ENCODE data around the gene OGFR. TPM values are rescaled to one million over a fixed set of nuclear protein-coding genes. Genes with fewer than 3 reads are reported as not detected.

The OGFR gene
- total RNA-seq, 2 experiments from 2014 or later = 71.1 to 73.4 TPM

GRCh38 chr20:62799873-62800272 is 4.8 kb upstream of the OGFR start:
- Mint-ChIP-seq H3K4me1 (peaks cover 28% of the 10 kb centered on the region), H3K27ac (no peak overlapping the region), H3K27me3 (no peaks in the 10 kb centered on the region), H3K4me3 (no peak overlapping the region), H3K36me3 (ENCODE audit: low read depth) (peaks cover 35% of the 10 kb centered on the region), H3K9me3 (no peaks in the 10 kb centered on the region)
- POLR2A ChIA-PET = no interaction called here
- DNase-seq = no peak
- CTCF ChIA-PET = no interaction called here

- ChIA-PET POLR2A (no interaction called here), CTCF (no interaction called here)
- H3K4me3 Mint-ChIP-seq = no peak overlapping the region
- peaks cover 35% of the 10 kb centered on the region for H3K36me3 Mint-ChIP-seq (ENCODE audit: low read depth)
- H3K27me3 Mint-ChIP-seq = no peaks in the 10 kb centered on the region
- H3K9me3 Mint-ChIP-seq = no peaks in the 10 kb centered on the region
- peaks cover 30% of the 10 kb centered on the region for H3K4me1 Mint-ChIP-seq
- no peak for DNase-seq
- no peak overlapping the region for H3K27ac Mint-ChIP-seq
These were observed 4.0 kb upstream of the OGFR start for GRCh38 chr20:62800314-62801259.

- H3K4me3 Mint-ChIP-seq = no peak overlapping the region
- peaks cover 34% of the 10 kb centered on the region for H3K4me1 Mint-ChIP-seq
- no peak for DNase-seq
- no peak overlapping the region for H3K27ac Mint-ChIP-seq
- POLR2A ChIA-PET = no interaction called here
- no peaks in the 10 kb centered on the region for H3K9me3 Mint-ChIP-seq
- H3K36me3 Mint-ChIP-seq (ENCODE audit: low read depth) = peaks cover 41% of the 10 kb centered on the region
- H3K27me3 Mint-ChIP-seq = no peaks in the 10 kb centered on the region
- CTCF ChIA-PET = interaction anchor here (0.6 kb wide), 1 partner anchor 218 kb away, joined by 3 read pairs; no protein-coding TSS in a partner anchor
These were observed 3.2 kb upstream of the OGFR start for GRCh38 chr20:62801284-62802010.

- POLR2A ChIA-PET = no interaction called here
- CTCF ChIA-PET = no interaction called here
- no peaks in the 10 kb centered on the region for H3K27me3 Mint-ChIP-seq
- peaks cover 46% of the 10 kb centered on the region for H3K36me3 Mint-ChIP-seq (ENCODE audit: low read depth)
- H3K4me3 Mint-ChIP-seq = no peak overlapping the region
- peaks cover 37% of the 10 kb centered on the region for H3K4me1 Mint-ChIP-seq
- H3K9me3 Mint-ChIP-seq = no peaks in the 10 kb centered on the region
- DNase-seq = no peak
- H3K27ac Mint-ChIP-seq = no peak overlapping the region
These were observed 2.5 kb upstream of the OGFR start for GRCh38 chr20:62802026-62802712.

- peak overlapping the region; percentile 82 for H3K4me3 Mint-ChIP-seq
- no peaks in the 10 kb centered on the region for H3K9me3 Mint-ChIP-seq
- peaks cover 32% of the 10 kb centered on the region for H3K4me1 Mint-ChIP-seq
- peak; percentile 25 for DNase-seq
- peaks cover 42% of the 10 kb centered on the region for H3K36me3 Mint-ChIP-seq (ENCODE audit: low read depth)
- ChIA-PET POLR2A (interaction anchor here (1.2 to 3.9 kb wide), 5 partner anchors 9 to 162 kb away, joined by 4 to 33 read pairs (median 7); partner anchors contain the start of genes MRGBP and SLCO4A1), CTCF (interaction anchor here (0.8 to 1.7 kb wide), 3 partner anchors 8 to 12 kb away, joined by 3 to 6 read pairs (median 3); partner anchors contain the start of gene MRGBP)
- H3K27ac Mint-ChIP-seq = peak overlapping the region; percentile 88
- H3K27me3 Mint-ChIP-seq = no peaks in the 10 kb centered on the region
These were observed 511 bp upstream of the OGFR start for GRCh38 chr20:62804021-62804626.

GRCh38 chr20:62805155-62805710 is 598 bp downstream of the OGFR start:
- H3K9me3 Mint-ChIP-seq = no peaks in the 10 kb centered on the region
- H3K4me1 Mint-ChIP-seq = peaks cover 30% of the 10 kb centered on the region
- ChIA-PET CTCF (interaction anchor here (0.8 to 1.6 kb wide), 3 partner anchors 9 to 13 kb away, joined by 3 read pairs; partner anchors contain the start of gene MRGBP), POLR2A (interaction anchor here (1.2 to 3.9 kb wide), 5 partner anchors 9 to 163 kb away, joined by 4 to 33 read pairs (median 7); partner anchors contain the start of genes MRGBP and SLCO4A1)
- DNase-seq = peak; percentile 29
- peak overlapping the region; percentile 54 for H3K27ac Mint-ChIP-seq
- H3K36me3 Mint-ChIP-seq (ENCODE audit: low read depth) = peaks cover 37% of the 10 kb centered on the region
- H3K4me3 Mint-ChIP-seq = peak overlapping the region; percentile 82
- no peaks in the 10 kb centered on the region for H3K27me3 Mint-ChIP-seq

- ChIA-PET CTCF (interaction anchor here (0.9 kb wide), 1 partner anchor 12 kb away, joined by 3 read pairs; no protein-coding TSS in a partner anchor), POLR2A (interaction anchor here (1.2 to 3.9 kb wide), 5 partner anchors 9 to 163 kb away, joined by 3 to 33 read pairs (median 7); partner anchors contain the start of genes MRGBP and SLCO4A1)
- peaks cover 36% of the 10 kb centered on the region for H3K36me3 Mint-ChIP-seq (ENCODE audit: low read depth)
- DNase-seq = no peak
- H3K27ac Mint-ChIP-seq = peak overlapping the region; percentile 54
- H3K9me3 Mint-ChIP-seq = no peaks in the 10 kb centered on the region
- peaks cover 30% of the 10 kb centered on the region for H3K4me1 Mint-ChIP-seq
- peak overlapping the region; percentile 82 for H3K4me3 Mint-ChIP-seq
- H3K27me3 Mint-ChIP-seq = no peaks in the 10 kb centered on the region
These were observed 1.2 kb downstream of the OGFR start for GRCh38 chr20:62805711-62806382.

GRCh38 chr20:62806383-62807050 is 1.9 kb downstream of the OGFR start:
- H3K27me3 Mint-ChIP-seq = no peaks in the 10 kb centered on the region
- peak overlapping the region; percentile 54 for H3K27ac Mint-ChIP-seq
- no peaks in the 10 kb centered on the region for H3K9me3 Mint-ChIP-seq
- H3K4me3 Mint-ChIP-seq = peak overlapping the region; percentile 82
- peaks cover 30% of the 10 kb centered on the region for H3K4me1 Mint-ChIP-seq
- peaks cover 34% of the 10 kb centered on the region for H3K36me3 Mint-ChIP-seq (ENCODE audit: low read depth)
- ChIA-PET CTCF (no interaction called here), POLR2A (interaction anchor here (1.4 to 3.9 kb wide), 3 partner anchors 11 to 164 kb away, joined by 3 to 33 read pairs (median 9); partner anchors contain the start of genes MRGBP and SLCO4A1)
- no peak for DNase-seq

GRCh38 chr20:62807444-62808210 is 3.0 kb downstream of the OGFR start:
- ChIA-PET POLR2A (interaction anchor here (1.3 to 2.5 kb wide), 5 partner anchors 12 to 165 kb away, joined by 3 to 18 read pairs (median 3); partner anchors contain the start of genes MRGBP and SLCO4A1), CTCF (interaction anchor here (0.8 to 2.5 kb wide), 9 partner anchors 11 to 308 kb away, joined by 3 to 24 read pairs (median 6); partner anchors contain the start of gene MRGBP)
- Mint-ChIP-seq H3K36me3 (ENCODE audit: low read depth) (peaks cover 42% of the 10 kb centered on the region), H3K4me1 (peaks cover 30% of the 10 kb centered on the region), H3K27me3 (no peaks in the 10 kb centered on the region), H3K27ac (no peak overlapping the region), H3K9me3 (no peaks in the 10 kb centered on the region), H3K4me3 (no peak overlapping the region)
- DNase-seq = no peak

GRCh38 chr20:62808211-62808865 is 3.7 kb downstream of the OGFR start:
- H3K9me3 Mint-ChIP-seq = no peaks in the 10 kb centered on the region
- CTCF ChIA-PET = interaction anchor here (0.7 to 2.5 kb wide), 13 partner anchors 10 to 399 kb away, joined by 3 to 24 read pairs (median 4); partner anchors contain the start of genes MRGBP and TCFL5
- H3K27ac Mint-ChIP-seq = peak overlapping the region; percentile 52
- H3K4me3 Mint-ChIP-seq = no peak overlapping the region
- peak; percentile 76 for DNase-seq
- H3K36me3 Mint-ChIP-seq (ENCODE audit: low read depth) = peaks cover 44% of the 10 kb centered on the region
- H3K27me3 Mint-ChIP-seq = no peaks in the 10 kb centered on the region
- H3K4me1 Mint-ChIP-seq = peaks cover 28% of the 10 kb centered on the region
- POLR2A ChIA-PET = interaction anchor here (1.3 to 2.5 kb wide), 4 partner anchors 13 to 166 kb away, joined by 3 to 18 read pairs (median 4); partner anchors contain the start of genes MRGBP and SLCO4A1

All from activated CD4-positive, alpha-beta memory T cell treated with anti-CD3 and anti-CD28 coated beads, Interleukin-2, amount 10 ng/mL, durations not matched to agents 7 days and 5 days (primary cell).